ENCODE results near the gene SKIDA1.
"Not testable (repeated sequence)": the region's sequence is repeated elsewhere in the genome, so short reads cannot be mapped to it uniquely, and the experiment has no call there.

Gene SKIDA1

DNA sequence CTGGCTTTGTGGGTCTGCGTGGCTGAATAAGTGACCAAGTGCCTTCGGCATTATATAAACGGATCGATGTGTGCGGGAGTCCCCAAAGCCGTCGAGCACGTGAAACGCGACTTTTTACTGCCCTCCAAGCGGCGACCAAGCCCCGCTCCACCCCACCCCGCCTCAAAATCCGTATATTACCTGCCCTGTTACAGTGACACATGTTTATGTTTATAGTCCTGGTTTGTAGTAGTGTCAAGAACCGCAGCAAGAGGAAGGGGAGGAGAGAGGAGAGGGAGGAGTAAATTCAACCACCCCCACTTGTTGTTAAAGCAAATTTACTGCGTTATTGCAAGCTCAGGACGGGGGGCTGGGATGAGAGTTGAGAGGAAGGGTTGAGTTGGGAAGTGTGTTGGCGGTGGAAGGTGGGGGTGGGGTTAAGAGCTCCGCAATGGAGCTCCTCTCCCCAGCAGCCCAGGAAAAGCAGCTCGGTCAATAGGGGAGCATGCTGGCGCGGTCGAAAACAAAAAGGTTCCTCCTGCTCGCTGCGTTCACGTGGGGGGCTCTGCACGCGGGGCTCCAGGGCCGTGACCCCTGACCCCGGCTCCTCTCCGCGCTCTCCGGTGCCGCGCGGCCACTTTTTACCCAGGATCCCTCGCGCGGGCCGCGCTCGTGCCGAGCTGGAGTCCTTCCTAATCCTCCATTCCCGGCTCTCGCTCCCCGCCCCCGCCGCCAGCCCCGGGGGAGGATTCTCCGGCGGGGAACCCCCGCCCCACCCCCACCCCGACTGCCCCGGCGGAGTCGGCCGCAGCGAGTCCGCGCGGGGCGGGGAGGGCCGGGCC is at the start of gene SKIDA1:
Gene SKIDA1, minus strand, starts transcription at position 316 of the 821 bp plus-strand sequence. CDS start 7,860 bp downstream, outside the sequence.
- peak; percentile 57 to 61 for DNase-seq

DNA sequence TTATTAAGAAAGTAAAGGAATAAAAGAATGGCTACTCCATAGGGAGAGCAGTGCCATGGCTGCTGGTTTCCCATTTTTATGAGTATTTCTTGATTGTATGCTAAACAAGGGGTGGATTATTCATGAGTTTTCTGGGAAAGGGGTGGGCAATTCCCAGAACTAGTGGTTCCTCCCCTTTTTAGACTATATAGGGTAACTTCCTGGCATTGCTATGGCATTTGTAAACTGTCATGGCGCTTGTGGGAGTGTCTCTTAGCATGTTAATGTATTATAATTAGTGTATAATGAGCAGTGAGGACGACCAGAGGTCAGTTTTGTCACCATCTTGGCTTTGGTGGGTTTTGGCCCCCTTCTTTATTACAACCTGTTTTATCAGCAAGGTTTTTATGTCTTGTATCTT is 49.0 kb upstream of the SKIDA1 start:
- not testable (repeated sequence) for DNase-seq

DNA sequence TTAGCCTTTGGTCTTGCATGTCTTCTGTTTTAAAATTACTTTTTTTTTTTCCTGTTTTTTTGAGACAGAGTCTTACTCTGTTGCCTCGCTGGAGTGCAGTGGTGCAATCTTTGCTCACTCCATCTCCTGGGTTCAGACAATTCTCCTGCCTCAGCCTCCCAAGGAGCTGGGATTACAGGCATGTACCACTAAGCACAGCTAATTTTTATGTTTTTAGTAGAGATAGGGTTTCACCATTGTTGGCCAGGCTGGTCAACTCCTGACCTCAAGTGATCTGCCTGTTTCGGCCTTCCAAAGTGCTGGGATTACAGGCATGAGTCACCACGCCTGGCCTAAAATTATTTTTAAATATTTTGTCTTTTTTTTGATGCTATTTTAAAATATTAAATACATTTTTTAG is 47.1 kb upstream of the SKIDA1 start:
- no peak for DNase-seq

DNA sequence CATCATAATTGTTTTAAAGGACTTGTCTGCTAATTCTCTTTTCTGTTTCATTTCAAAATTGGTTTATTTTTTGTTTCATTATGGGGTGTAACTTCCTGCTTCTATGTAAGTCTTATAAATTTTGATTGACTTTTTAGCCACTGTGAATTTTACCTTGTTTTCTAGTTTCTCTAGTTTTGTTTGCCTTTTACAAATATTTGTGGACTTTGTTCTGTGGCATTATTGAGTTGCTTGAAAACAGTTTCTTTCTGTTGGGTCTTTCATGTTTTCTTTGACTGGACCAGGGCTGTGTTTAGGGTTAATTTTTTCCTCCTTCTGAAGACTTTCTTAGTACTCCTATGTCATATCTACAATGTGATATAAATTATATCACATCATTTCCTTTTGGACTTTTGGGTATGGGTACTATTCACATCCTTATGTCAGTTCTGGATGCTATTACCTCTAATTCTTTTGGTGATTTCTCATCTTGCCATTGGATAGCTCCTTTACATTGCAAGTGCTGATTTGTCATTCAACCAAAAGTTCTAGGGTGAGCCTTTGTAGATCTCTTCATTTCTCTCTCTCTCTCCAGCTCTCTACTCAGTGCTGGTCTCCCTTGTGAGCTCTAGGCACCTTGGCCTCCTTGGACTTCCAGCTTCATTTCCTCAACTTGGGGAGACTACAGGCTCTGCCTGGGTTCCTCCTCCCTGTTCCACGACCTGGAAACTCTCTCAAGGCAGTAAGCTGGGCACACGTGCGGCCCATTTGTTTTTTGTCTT is 45.5 kb upstream of the SKIDA1 start:
- no peak for DNase-seq

DNA sequence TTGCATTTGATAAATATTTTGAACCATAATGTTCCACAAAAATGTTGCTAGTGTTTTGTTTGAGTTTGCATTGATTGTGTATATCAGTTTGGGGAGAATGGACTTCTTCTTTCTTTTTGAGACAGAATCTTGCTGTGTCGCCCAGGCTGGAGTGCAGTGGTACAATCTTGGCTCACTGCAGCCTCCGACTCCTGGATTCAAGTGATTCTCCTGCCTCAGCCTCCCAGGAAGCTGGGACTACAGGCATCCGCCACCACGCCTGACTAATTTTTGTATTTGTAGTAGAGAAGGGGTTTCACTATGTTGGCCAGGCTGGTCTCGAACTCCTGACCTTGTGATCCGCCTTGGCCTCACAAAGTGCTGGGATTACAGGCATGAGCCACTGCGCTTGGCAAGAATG is 33.5 kb upstream of the SKIDA1 start:
- not testable (repeated sequence) for DNase-seq

DNA sequence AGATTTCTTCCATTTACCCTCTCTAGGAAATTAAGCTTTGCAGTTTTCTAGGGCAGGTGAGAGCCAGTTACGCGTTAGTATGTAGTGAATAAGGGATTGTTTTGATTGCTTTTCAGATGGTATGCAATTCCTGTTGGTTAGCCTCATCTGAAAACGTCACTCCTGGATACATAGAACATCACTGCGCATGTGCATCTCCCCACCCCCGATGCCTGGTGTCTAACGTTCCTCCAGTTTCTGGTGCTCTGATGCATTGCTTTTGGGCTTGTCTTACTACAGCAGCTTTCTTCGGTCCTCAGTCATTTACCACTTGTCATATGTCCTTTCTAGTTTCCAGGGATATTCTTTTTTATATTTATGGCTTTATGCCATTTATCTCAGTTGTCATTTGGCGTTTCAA is 31.0 kb upstream of the SKIDA1 start:
- no peak for DNase-seq

DNA sequence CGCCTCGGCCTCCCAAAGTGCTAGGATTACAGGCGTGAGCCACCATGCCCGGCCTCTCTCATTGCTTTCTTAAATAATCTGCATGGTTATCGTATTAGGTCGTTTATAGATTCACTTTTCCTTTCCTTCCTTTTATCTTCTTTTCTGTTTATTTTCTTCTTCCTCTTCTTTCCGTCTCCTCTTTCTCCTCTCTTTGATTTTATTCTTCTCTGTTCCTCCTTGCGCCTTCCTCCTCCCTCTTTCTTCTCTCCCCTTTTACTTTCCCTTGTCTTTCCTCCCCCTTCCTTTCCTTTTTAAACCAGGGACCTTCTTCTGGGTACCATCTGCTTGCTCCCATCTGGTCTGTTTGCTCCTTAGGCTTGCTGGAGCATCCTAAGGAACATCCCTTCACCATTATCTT is 27.2 kb upstream of the SKIDA1 start:
- no peak for DNase-seq

DNA sequence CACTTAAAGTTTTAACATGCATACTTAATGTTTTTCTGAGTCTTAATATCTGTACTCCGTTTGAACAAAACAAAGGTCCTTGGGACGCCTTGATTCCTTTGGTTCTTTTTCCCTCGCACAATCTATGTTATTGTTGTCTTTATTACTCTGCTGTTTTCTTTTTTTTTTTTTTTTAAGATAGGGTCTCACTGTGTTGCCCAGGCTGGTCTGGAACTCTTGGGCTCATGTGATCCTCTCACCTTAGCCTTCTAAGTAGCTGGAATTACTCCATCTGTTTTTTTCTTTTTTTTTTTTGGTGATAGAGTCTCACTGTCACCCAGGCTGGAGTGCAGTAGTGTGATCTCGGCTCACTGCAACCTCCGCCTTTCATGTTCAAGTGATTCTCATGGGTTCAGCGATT is 21.8 kb upstream of the SKIDA1 start:
- DNase-seq = no peak

DNA sequence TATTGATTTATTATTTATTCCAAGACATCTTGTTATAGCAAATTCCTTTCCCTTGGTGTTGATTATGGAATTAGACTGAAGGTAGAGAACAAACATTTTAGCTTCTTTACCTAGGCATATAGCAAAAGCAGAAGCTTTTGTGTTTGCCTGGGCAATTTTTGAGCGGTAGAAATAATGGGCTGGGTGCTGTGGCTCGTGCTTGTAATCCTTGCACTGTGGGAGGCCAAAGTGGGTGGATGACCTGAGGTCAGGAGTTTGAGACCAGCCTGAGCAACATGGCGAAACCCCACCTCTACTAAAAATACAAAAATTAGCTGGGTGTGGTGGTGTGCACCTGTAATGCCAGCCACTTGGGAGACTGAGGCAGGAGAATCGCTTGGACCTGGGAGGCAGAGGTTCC is 15.2 kb upstream of the SKIDA1 start:
- DNase-seq = not testable (repeated sequence)

DNA sequence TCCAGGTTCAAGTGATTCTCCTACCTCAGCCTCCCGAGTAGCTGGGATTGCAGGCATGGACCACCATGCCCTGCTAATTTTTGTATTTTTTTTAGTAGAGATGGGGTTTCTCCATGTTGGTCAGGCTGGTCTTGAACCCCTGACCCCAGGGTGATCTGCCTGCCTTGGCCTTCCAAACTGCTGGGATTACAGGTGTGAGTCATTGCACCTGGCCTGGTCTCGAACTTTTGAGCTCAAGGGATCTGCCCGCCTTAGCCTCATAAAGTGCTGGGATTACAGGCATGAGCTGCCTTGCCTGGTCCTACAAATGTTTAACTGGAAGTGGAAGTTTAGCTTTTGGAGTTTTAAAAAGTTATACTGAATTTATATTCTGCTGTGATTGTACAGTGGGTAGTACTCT is 11.4 kb upstream of the SKIDA1 start:
- no peak for DNase-seq

DNA sequence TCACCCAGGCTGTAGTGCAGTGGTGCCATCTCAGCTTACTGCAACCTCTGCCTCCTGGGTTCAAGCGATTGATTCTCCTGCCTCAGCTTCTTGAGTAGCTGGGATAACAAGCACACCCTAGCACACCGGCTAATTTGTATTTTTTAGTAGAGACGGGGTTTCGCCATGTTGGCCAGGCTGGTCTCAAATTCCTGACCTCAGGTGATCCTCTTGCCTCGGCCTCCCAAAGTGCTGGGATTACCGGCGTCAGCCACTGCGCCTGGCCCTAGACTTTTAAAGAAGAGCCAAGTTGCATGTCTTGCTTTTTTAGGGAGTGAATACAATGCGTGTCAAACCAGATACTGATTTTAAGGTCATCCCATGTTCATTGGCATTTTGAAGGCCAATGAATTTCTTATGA is 10.5 kb upstream of the SKIDA1 start:
- DNase-seq = not testable (repeated sequence)

DNA sequence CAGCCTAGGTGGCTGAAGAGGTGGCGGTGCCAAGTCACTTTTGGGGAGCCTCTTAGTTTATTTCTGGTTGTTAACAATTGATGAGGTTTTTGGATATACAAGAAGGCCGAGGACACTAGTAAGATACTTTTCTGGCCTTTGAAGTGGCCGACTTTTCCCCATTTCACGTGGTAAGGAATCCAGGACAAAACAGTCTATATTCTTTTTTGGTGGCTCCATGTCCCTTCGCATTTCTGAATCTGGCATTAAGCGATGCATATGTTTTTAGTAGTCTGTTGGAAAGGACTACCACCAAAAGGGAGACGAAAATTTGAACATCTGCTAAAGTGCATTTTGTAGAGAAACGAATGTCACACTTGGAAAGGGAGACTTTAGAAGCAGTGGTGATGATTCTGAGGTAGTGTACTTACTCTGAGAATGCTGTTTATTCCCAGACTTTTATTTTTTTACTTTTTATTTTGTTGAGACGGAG is 10.0 kb upstream of the SKIDA1 start:
- DNase-seq = no peak

DNA sequence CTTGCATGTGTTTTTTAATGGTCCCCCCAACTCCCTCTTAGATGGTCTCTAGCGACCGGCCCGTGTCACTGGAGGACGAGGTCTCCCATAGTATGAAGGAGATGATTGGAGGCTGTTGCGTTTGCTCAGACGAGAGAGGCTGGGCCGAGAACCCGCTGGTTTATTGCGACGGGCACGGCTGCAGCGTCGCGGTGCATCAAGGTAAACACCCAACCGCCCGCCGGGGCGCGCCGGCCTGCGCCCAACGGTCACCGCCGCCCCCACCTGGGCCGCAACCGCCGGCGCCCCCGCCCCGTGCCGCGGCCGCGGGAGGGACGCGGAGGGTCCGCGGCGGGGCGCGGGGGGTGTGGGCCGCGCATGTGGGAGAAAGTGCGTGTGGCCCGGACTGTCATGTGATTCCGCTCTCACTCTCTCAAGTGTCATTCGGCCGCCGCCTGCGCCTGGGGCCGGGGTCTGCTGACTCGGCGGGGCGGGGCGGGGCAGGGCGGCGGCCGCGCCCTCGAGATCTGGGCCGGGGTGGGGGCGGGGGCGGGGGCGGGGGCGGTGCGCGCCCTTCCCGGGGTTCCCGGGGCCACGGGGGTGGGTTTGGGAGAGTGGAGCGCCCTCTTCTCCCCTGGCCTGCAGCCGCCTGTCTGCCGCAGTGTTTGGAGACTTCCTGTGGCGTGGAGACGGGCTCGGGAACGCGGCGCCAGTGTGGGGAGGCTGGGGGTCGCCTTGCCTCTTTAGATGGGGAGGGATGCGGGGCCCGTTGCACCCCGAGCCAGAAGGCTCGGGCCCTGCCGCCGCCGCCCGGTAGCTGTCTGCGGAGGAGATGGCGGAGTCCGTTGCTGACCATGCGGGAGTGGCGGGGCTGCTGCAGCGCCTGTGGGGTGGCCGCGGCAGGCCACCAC is 9.4 kb upstream of the SKIDA1 start:
- peak in 1 of 2 donors; percentile 43 for DNase-seq

DNA sequence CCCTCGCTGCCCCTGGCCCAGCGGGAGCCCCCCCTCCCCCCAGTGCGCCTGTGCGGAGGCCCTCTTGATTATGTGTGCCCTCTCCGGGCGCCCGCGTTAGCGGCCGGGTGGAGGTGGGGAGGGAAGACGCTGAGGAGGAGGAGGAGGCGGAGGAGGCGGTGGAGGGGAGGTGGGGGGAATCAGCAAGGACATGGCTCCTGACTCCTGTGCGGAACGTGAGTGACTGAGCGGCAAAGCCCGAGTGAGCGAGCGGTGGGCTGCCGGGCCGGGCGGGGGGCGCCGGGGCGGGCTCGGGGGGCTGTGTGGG is 8.8 kb upstream of the SKIDA1 start:
- no peak for DNase-seq

DNA sequence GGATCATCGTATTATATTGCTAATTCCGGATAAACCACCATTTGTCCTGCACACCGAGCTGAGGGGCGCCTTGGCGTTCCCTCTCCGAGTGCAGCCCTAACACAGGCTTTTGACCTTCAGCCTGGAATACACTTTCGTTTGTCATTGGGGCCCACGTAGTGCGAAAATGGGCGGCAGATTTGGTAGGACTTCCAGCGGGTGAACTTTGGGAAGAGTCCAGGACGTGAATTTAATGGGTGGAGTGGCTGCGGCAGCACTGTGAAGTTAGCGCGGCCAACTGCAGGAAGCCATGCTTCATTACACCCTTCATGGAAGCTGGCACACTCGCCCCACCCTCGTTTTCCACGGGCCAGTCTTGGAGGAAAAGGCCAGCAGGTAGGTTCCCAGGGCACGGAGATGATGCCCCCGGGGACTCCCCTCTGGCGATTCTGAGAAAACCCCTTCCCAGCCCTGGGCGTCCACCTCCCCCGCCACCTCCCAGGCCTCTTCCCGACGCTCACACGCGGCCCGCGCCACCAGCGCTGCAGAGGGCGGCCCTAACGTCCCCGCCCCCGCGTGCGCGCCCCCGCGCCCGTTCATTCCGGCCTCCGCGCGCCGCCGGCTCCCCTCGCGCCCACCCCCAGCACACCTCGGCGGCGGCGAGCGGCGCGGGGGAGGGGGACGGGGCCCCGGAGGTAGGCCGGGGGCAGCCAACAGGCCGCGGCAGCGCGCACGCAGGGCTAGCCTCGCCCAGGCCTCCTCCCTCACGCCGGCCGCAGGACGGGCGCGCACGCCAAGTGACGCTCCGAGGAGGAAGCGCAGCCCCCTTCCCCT is 8.2 kb upstream of the SKIDA1 start, which contains the start of gene MLLT10:
Gene MLLT10, plus strand, starts transcription at position 766 of the 813 bp plus-strand sequence. CDS start 413 bp downstream, outside the sequence.
- DNase-seq = peak; percentile 88 to 91

DNA sequence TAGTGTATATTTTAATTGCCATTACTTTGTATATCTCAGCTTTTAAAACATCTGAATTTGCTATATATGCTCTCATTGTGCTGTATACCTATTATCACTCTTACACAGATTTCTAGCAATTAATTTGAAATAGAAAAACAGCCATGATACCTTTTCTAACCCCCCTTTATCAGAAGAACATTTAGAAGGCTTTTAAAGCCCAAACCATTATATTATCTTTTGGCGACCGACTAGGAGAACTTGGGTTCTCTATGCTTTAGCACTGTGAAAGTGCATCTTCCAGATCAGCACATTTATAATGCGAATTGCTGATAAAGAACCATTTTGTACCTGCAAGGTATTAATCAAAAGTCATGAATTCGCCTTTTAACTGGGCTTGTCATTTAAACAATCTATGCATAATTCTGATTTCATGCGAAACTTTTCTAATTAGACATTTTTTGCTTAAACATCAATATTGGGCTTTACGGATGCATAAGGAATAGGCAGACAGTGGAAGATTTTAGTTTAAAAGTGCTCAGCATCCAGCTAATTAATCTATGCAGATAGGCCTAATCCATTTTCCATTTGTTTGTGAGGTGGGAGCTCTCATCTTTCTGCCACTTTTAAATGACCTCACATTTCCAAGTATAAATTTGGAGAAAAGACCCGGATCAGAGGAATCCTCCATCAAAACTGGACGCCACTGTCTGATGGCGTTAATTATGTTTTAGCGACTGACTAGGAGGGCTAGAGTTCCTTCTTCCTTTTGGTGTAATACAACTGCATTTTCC is 7.4 kb upstream of the SKIDA1 start:
- DNase-seq = no peak

DNA sequence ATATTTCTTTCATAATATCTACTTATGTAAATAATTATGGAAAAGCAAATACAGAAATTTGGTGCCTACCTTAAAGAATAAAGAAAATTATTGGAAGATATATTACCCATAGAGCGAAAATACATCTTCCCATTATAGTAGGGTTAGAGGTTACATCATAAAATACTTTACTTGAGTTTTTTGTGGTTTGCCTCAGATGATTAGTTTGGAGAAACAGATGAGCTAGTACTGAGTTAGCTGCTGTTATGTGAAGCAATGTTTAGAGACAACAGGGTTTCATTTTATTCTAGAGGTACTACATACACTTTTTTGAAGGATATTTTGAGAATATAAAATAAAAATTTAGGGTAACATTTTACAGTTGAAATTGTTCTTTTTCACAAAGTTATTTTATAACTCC is 5.7 kb upstream of the SKIDA1 start:
- no peak for DNase-seq

DNA sequence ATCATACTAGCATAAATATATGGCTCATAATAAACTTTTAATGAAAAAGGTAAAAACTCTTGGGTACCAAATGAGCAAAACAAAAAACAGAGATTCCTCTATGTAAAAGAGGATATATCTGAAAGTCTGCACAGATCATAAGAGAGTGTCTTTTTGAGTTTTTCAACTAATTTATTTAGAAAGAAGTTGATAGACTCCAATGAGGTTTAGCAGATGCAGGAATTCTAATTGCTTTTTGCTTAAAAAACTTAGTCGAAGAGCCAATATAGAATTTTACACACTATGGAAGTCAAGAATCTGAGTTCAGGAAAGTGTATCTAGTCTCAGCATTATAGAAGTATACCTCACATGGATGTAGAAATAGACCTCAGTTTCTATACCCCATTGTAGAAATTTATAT is 5.2 kb upstream of the SKIDA1 start:
- no peak for DNase-seq

DNA sequence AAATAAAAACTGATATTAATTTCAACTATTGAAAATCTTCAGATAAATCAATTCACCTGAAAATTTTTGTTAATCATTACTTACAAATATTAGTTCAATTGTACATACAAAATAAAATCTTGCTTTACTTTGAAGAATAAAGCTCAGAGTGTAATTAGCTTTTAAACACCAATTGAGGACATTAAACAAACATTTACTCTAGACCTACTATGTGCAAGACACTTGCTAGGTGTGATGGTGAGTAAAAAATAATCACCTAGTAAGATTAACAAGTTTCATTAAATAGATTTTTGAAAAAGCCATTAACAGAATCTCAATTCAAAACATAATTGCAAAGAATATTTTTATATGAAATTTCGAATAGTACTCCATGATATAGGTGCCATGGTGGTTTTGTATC is 4.7 kb upstream of the SKIDA1 start:
- no peak for DNase-seq

DNA sequence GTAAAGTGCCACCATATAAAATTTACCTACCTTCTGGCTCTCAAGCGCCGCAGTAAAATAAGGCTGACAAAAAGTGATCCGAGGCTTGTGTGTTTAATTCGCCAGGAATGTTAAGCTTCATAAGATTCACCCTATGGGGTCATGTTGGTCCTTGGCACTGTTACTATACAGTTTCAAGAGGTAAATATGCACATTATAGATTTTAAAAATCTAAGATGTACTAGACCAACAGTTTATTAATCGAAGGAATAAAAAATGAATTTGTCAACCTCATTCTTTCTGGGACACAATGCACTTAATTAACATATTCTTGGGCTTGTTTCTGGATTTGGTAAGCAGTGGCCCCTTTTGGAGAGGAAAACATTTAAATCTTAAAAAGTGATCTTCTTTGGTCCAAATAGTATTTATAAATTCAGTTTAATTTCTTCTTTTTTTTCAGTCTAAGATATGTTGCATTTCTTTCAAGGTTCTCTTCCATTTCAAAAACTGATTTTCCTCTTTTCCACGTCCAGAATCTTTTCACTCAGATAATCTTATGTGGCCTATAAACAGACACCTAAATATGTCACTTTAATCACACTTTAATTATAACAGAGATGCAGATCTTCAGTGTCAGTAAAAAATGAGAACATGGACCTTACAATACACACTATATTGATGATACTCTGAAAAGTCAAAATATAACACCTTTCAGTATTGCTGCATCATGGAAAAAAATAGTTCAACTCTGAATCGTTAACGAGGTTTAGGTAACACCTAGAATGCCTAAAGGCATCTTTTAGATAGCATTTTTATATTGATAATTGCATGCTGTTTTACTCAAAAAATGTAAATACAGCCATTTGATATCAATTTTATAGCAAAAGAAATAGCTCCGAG is 3.8 kb upstream of the SKIDA1 start:
- no peak for DNase-seq
